GM11168 (cell line): Measurements from ENCODE around the gene NDUFA3.

Experiments used
- in situ Hi-C: fragments of 300-500 bp; cut with MboI; formaldehyde crosslinking; loops from one replicate; pipeline ENCODE4 v1.12.0; 2022; ENCODE audit warnings: low sequenced_read_pairs; ENCODE audit not compliant: unreplicated experiment

Gene NDUFA3

DNA sequence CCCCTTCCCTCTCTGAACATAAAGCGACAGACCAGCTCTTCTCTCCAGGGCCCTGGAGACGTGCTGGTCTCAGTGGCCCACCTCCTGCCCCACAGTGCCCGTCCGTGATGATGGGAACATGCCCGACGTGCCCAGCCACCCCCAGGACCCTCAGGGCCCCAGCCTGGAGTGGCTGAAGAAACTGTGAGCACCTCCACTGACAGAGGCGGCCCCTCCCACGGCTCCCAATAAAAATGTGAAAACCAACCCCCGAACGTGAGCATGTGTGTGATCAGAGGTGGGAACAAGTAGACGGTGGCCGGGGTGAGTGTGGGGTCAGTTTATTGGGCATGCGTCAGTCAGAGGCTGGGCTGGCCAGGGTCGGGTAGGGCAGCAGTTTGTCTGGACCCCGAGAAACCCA, 4.1 kb downstream of the NDUFA3 start:
- in situ Hi-C loops = loop anchor here (25.0 kb wide), 1 partner anchor 2006 kb away; the partner anchor contains the start of gene ZNF787

DNA sequence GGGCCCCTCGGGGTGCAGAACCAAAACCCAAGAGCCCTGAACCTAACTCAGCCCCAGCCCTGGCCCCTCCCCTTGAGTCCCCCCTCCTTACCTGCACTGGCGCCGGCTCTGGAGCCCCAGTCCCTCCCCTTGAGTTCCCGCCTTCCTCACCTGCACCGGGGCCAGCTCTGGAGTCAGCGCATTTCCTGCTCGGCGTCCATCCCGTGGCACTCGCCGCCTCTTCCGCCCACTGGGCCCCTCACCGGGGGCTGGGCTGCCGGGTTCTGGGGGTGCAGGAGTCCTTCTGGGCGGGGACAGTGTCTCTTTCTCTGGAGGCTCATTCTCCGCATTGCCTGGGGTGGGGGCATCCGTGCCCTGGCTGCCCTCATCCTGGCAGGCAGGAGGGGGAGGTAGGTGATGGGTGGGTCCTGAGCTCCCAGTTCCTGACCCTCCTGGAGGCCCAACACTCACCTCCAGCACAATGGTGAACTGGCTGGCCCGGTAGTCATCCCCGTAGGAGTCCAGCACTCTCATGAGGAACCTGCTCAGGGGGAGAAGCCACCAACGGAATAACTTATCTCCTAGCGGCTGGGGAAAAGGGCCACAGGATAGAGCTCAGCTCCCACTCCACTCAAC, 5.3 kb downstream of the NDUFA3 start:
- in situ Hi-C loops = loop anchor here (25.0 kb wide), 1 partner anchor 2004 kb away; the partner anchor contains the start of gene ZNF787

DNA sequence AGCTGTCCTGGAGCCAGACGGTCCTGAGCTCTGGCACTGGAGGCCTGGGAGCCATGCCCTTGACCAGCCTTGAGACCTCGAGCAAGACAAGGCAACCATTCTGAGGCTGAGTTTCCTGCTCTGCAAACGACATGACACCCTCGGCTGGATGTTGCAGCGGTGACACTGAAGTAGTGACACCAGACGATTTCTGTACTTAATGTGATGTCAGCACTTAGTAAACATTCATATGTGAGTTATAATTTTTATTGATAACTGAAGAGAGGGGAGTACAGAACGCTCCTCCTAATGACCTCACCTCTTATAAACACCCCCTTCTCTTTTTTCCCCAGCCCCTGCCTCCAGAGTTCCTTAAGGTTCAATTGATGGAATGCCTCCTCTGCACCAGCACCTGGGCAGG, 5.8 kb downstream of the NDUFA3 start:
- in situ Hi-C loops = loop anchor here (25.0 kb wide), 1 partner anchor 2004 kb away; the partner anchor contains the start of gene ZNF787

DNA sequence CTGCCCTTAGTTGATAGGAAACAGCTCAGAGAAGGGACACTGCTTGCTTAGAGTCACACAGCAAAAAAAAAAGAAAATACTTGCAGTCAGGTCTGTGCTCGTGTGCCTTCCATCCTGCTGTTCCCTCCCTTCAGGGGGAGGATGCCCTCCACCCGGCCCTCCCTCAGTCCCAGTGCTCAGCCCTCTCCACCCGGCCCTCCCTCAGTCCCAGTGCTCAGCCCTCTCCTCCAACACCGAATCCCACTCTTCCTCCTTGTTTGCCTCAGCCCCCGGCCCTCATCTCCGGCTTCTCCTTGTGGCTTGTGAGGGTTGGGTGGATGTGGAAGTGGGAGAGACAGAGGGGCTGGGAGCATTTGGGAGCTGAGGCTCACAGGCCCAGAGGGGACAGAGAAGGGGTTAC, 7.0 kb downstream of the NDUFA3 start:
- in situ Hi-C loops = loop anchor here (25.0 kb wide), 1 partner anchor 2003 kb away; the partner anchor contains the start of gene ZNF787

DNA sequence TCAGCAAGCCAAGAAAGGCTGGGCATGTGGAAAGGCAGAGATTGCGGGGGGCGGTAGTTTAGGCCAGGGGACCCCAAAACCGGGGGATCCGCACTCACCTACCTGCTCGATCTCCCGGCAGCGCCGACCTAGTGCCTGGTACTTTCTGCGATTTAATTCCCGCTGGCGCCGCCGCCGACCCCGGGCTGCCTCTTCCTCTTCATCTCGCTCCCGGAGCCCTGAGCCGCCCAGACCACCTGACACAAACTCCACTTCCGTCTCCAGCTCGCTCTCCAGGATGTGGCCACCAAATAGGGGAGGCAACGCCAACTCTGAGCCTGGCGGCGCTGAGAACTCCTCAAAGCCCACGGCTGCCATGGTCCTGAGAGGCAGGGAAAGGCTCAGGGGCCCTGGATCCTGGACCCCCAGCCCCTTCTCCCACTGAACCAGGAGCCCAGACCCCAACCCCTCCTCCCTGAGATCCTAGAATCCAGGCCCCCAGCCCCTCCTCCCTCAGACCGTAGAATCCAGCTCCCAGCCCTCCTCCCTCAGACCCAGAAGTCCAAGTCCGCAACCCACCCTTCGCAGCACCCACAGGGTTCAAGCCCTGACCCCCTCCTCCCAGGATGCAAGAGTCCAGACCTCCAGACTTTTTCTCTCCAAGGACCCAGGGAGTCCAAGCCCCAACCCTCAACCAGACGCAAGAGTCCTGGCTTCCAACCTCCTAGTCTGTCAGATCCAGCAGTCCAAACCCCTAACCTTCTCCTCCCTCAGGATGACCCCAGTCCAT, 11.9 kb downstream of the NDUFA3 start:
- in situ Hi-C loops = loop anchor here (25.0 kb wide), 1 partner anchor 1998 kb away; the partner anchor contains the start of gene ZNF787

DNA sequence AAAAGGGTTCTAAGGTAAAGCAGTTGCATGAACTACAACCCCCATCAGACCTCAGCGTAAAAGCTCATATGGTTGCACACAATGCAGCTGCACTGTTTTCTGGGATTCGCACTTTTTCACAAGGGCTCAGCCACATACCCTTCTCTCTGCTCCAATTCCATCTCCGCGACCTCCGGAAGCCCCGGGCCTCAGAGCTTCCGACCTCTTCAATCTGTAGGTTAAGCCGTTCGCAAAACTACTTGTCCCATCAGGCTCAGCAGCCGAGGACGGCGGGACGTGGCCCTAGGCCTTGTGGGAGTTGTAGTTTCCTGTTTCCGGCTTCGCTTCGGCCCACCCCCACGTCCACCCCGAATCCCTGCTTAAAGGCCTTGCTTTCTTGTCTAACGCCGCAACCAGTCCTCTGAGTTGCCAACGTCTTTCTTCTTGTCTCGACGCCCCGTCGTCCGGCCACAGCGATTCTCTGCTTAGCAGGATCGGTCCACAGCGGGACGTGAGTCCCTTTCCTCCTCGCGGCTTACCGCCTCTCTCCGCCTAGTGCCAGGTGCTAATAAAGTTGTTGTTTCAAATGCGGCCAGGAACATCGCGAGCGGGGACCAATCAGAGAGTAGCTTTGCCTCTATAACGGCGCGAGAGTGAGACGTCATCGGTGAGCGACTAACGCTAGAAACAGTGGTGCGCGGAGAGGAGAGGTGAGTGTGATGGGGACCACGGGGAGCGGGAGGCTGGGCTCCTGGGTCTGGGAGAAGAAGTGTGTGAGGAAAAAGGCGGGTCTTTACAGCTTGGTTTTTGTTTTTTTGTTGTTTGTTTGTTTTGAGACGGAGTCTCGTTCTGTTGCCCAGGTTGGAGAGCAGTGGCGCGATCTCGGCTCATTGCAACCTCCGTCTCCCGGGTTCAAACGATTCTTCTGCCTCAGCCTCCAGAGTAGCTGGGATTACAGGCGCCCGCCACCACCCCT, 12.7 kb downstream of the NDUFA3 start, which contains the start of the genes PRPF31 and TFPT:
Gene PRPF31, plus strand, starts transcription at position 646 of the 955 bp plus-strand sequence. CDS start 2,525 bp downstream, outside the sequence.
Gene TFPT, minus strand, starts transcription at position 549 of the 955 bp plus-strand sequence. Its CDS starts 388 bp downstream, at position 161.
- in situ Hi-C loops = loop anchor here (25.0 kb wide), 1 partner anchor 1997 kb away; the partner anchor contains the start of gene ZNF787

DNA sequence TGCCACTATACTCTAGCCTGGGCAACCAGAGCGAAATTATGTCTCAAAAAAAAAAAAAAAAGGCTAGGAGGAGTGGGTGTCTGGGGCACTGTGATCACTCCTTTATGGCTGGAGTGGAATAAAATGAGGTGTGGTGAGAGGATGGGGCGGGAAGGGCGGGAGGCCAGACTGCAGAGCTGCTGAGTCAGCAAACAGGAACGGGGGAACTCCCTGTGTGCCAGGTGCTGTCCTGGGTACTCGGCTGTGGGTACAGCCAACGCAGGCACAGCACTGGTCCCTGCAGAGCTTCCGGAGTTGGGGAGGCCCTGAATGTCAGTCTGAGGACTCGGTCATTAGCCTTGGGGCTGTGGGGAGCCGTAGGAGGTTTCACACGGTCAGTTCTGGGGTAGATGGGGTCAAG, 18.6 kb downstream of the NDUFA3 start:
- in situ Hi-C loops = loop anchor here (25.0 kb wide), 1 partner anchor 1991 kb away; the partner anchor contains the start of gene ZNF787

DNA sequence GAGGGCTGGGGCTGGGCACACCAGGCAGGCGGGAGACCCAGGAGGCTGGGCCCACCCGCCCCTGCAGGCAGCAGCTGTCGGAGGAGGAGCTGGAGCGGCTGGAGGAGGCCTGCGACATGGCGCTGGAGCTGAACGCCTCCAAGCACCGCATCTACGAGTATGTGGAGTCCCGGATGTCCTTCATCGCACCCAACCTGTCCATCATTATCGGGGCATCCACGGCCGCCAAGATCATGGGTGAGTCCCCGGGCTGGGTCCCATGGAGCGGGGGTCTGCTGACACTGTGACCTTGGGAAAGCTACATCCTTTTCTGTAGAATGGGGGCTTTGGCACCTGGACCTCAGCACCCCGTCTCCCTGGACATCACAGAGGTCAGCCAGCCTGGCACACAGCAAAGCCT, 21.0 kb downstream of the NDUFA3 start:
- in situ Hi-C loops = loop anchor here (25.0 kb wide), 1 partner anchor 1989 kb away; the partner anchor contains the start of gene ZNF787

DNA sequence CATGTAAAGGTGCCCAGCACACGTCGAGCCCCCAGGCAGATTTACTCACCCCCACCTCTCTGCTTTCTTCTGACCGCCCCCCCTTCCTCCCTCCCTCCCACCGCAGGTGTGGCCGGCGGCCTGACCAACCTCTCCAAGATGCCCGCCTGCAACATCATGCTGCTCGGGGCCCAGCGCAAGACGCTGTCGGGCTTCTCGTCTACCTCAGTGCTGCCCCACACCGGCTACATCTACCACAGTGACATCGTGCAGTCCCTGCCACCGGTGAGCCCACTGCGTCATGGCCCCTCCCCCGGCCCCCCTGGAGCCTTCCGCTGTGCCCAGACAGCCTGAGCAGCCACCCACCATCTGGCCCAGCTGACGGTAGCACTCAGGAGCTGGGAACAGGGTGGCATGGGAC, 21.7 kb downstream of the NDUFA3 start:
- in situ Hi-C loops = loop anchor here (25.0 kb wide), 1 partner anchor 1988 kb away; the partner anchor contains the start of gene ZNF787

DNA sequence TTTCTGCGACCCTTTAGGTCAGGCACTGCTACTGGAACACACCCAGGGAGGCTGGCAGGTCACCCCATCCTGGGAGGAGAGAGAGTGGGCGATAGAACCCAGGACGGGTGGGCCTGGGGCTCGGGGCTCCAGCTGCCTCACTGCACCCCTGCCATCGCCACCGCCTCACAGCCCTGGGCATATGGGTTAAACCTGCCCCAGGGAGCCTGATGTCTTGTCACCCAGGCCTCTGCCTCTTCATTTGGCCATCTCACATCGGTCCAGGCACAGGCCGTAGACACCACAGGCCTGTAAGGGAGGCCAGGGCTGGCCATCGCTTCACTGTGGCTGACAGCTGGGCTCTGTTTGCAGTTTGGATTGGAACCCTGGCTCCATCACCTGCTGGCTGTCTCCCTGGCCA, 23.1 kb downstream of the NDUFA3 start:
- in situ Hi-C loops = no loop called here

DNA sequence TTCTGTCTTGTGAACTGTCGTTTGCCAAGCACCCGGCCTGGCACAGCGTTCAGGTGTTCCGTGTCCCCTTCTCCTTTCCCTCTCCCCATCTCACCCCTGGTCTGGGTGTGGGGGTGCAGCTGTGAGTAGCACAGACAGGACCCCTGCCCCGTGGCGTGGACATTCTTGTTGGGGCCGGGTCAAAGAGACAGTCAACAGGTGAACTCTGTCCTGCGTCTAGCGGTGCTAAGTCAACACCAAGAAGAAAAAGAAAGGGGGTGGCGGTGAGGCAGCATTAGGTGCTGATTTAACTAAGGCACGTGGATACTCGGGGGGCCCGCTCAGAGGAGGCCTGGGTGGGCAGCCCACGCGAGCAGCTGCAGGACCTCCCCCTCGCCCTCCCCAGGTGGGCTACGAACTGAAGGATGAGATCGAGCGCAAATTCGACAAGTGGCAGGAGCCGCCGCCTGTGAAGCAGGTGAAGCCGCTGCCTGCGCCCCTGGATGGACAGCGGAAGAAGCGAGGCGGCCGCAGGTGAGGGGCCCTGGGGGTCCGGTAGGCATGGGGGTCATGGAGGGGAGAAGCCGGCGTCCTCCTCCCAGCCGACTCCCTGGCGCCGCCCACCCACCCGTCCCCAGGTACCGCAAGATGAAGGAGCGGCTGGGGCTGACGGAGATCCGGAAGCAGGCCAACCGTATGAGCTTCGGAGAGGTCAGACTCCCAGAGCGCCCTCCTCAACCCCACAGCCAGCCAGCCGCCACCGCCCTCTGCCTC, 25.2 kb downstream of the NDUFA3 start:
- in situ Hi-C loops = no loop called here

DNA sequence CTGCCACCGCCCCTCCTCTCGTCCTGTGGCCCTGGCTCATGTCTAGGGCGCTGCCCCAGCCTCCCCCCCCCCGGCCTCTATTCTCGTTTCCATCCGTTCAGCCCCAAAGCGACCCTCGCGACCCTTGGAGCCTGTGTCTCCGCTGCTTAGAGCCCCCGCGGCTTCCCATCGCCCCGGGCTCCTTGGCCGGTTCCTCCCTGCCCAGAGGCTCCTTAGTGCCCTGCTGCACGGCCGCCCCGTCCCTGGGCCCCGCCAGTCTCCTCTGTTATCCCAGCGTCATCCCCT, 25.7 kb downstream of the NDUFA3 start:
- in situ Hi-C loops = no loop called here

DNA sequence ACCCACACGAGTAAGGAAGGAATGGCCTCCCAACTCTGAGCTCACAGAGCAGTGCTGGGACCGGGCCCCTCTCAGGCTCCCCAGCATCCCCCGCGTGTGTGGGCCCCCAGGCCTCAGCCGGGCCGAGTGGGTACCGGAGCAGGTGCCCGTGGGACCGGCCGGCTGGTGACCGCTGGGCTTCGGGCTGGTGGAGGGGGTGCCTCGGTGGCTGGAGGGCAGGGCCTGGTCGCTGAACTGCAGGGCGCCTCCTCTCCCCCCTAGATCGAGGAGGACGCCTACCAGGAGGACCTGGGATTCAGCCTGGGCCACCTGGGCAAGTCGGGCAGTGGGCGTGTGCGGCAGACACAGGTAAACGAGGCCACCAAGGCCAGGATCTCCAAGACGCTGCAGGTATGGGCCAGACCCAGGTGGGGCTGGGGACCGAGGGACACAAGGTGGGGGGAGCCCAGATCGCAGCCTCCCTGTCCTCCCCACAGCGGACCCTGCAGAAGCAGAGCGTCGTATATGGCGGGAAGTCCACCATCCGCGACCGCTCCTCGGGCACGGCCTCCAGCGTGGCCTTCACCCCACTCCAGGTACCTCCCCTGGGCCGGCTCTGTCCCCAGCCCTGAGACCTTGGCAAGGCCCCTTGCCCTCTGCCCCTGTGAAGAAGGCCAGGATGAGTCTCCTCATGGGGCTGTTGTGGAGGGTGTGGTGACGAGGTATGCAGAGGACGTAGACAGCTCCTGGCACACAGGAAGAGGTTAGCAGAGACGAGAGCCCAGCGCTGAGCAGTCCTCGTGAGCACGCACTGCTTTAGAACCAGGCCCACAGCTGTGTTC, 26.4 kb downstream of the NDUFA3 start:
- in situ Hi-C loops = no loop called here

DNA sequence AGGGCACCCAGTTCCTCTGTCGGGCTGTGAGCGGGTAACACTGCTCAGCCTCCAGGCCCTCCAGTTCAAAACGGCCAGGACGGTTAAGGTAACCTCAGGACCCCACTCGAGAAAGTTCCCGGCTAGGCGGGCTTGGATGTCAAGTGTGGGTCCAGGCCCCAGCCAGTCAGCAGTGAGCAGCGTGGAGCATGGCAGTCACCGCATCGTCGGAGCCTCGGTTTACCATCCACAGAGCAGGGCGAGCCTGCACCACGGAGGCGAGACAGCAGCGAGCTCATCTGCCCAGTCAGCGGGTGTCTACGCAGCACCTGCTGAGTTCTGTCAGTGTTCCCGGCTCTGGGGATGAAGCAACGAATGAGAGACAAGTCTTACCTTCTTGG, 27.0 kb downstream of the NDUFA3 start:
- in situ Hi-C loops = no loop called here

DNA sequence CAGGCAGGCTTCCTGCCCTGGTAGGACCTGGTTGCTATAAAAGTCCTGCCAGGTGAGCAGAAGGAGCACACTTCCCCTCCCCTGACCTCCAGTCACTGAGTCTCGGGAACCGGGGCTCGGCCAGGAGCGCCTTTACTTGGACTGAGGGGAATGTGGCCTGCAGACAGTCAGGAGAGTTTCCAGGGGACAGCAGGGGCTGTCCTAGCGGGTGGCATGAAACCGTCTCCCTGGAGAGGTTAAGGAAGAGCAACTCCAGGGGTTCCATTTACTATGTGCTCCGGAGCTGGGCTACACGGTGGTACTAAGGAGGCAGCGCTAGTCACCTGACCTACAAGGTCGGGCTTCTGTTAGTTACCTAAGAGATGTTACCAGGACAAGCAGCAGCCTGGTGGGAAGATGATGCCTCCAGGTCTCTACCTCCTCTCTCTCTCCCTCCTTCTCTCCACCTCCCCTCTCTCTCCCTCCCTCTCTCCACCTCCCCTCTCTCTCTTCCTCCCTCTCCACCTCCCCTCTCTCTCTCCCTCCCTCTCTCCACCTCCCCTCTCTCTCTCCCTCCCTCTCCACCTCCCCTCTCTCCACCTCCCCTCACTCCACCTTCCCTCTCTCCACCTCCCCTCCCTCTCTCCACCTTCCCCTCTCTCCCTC, 30.8 kb downstream of the NDUFA3 start:
- in situ Hi-C loops = no loop called here

DNA sequence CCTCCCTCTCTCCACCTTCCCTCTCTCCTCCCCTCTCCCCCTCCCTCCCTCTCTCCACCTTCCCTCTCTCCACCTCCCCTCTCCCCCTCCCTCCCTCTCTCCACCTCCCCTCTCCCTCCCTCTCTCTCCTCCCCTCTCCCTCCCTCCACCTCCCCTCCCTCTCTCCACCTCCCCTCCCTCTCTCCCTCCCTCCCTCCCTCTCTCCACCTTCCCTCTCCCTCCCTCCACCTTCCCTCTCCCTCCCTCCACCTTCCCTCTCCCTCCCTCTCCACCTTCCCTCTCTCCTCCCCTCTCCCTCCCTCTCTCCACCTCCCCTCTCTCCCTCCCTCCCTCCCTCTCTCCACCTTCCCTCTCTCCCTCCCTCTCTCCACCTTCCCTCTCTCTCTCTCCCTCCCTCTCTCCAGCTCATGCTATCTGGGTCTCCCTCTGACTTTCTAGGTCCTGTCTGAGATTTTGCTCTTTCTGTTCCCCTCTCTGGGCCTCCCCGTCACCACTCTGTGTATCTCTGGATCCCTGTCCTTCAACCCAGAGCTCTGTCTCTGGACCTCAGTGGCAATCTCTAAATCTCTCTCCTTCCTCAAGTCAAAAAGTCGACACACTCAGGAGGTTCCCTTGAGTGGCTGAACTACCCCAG, 31.4 kb downstream of the NDUFA3 start:
- in situ Hi-C loops = no loop called here

DNA sequence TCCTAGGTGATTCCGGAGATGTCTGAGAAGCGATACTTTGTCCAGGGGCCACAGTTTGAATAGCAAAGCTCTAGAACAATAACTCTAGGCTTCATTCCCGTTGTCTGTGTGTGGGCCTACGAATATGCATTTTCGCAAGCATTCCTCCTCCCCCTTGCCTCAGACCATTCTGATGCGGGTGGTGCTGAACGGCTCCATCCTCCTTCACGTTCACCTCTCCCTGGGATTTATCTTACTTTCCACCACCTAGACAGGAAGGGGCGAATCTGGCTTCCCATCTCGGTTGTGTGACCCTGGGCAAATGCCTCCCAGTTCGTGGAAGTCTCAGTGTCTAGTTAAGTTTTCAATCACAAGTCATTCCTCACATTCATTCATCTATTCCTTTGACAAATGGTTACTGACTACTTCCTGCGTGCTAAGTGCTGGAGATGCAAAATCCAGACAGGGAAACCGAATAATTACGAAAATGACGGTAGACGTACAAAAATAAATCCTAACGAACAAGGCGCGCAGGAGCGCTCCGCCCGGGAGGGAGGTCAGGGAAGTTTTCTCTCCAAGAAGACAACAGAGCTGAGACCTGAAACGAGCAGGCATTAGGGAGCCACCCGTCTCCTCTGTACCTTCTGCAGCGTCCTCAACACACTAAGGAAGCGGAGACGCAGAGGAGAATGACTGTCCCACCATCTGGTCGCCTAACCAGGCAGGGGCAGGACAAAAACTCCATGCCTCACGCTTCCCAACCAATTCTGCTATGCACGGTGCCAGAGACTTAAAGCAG, 33.6 kb downstream of the NDUFA3 start:
- in situ Hi-C loops = no loop called here
